Fibroblast of lung (primary cell): Measurements from ENCODE around the gene CD247.

Source experiments
- CTCF ChIP-seq, 2 donors: IDR thresholded peaks in 1 of 2; conservative IDR thresholded peaks in 1 of 2; 1 replicate in 1 of 2; 2 replicates in 1 of 2; pipeline ENCODE4 v1.5.1; 2011 to 2012; ENCODE audit warnings: low read length in 2 of 2, control low read depth in 1 of 2, inconsistent platforms in 1 of 2, low read depth in 1 of 2, mild to moderate bottlenecking in 1 of 2
- EZH2 ChIP-seq: IDR thresholded peaks from 2 replicates; pipeline ENCODE4 v1.5.1; 2012; ENCODE audit warnings: low read length, control low read depth, mild to moderate bottlenecking; ENCODE audit errors: missing control alignments

- TF ChIP-seq CTCF (conservative IDR thresholded peaks at IDR 0.05 in 1 of 2, IDR thresholded peaks at IDR 0.05 in 1 of 2; ENCODE audit: low read depth in 1 of 2, low read length in 2 of 2) (no peak), EZH2 (no peak)
Measured at GRCh38 chr1:167532964-167533824, 14.9 kb upstream of the CD247 start.
